ENCODE measurements around the gene EAF1. TPM values are rescaled to one million over a fixed set of nuclear protein-coding genes. Genes with fewer than 3 reads are reported as not detected.

The EAF1 gene
- total RNA-seq, 2 donors from 2014 or later = 29.1 to 33.1 TPM

DNA sequence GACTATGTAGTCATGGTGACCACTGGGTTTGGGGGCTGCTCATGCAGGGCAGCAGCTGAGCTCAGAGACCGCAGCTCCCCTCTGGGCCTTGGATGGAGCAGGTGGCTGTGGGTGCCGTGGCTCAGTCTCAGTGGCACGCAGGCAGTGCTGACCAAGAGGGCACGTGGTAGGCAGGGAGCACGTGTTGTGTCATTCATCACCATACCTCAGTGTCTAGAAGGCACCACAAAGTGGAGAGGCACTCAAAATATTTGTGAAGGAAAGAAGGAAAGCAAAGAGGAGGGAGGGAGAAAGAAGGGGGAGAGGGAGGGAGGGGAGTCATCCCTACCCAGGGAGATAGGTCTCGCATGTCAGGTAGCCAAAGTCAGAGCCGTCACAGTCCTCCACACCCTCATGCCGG lies 26.1 kb downstream of the EAF1 start:
- H3K4me3 ChIP-seq (ENCODE audit: low read length) = no peak overlapping the region
- H3K4me1 ChIP-seq (ENCODE audit: control insufficient read depth, insufficient read depth, low read length) = no peaks in the 10 kb centered on the region
- H3K36me3 Mint-ChIP-seq (ENCODE audit: low read depth) = peaks cover 6% of the 10 kb centered on the region
- H3K27me3 Mint-ChIP-seq (ENCODE audit: insufficient read depth) = no peaks in the 10 kb centered on the region
- TF ChIP-seq, protein P1, sequence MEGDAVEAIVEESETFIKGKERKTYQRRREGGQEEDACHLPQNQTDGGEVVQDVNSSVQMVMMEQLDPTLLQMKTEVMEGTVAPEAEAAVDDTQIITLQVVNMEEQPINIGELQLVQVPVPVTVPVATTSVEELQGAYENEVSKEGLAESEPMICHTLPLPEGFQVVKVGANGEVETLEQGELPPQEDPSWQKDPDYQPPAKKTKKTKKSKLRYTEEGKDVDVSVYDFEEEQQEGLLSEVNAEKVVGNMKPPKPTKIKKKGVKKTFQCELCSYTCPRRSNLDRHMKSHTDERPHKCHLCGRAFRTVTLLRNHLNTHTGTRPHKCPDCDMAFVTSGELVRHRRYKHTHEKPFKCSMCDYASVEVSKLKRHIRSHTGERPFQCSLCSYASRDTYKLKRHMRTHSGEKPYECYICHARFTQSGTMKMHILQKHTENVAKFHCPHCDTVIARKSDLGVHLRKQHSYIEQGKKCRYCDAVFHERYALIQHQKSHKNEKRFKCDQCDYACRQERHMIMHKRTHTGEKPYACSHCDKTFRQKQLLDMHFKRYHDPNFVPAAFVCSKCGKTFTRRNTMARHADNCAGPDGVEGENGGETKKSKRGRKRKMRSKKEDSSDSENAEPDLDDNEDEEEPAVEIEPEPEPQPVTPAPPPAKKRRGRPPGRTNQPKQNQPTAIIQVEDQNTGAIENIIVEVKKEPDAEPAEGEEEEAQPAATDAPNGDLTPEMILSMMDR (conservative IDR thresholded peaks at IDR 0.05) = no peak
- H3K36me3 ChIP-seq (ENCODE audit: control insufficient read depth, insufficient read depth, low read length) = no peaks in the 10 kb centered on the region
- no peak overlapping the region for H3K9ac ChIP-seq (ENCODE audit: extremely low read depth, low read length, poor library complexity, severe bottlenecking)
- H3K27me3 ChIP-seq (ENCODE audit: control insufficient read depth, insufficient read depth, low read length, poor library complexity, severe bottlenecking) = no peaks in the 10 kb centered on the region
- H3K9me3 Mint-ChIP-seq = no peaks in the 10 kb centered on the region
- WGBS, 2 experiments (ENCODE audit: insufficient coverage in 1 of 2, insufficient read length in 1 of 2) = 91 to 92% methylated on average over 6 to 8 of the region's 8 CpGs
- H3K4me1 Mint-ChIP-seq = no peaks in the 10 kb centered on the region
- no peaks in the 10 kb centered on the region for H3K9me3 ChIP-seq (ENCODE audit: control insufficient read depth, low read length)
- H3K4me3 Mint-ChIP-seq = no peak overlapping the region
- peak; percentile 22 for DNase-seq
- no peak overlapping the region for H3K27ac Mint-ChIP-seq
- no peak overlapping the region for H3K27ac ChIP-seq (ENCODE audit: low read depth, low read length)

DNA sequence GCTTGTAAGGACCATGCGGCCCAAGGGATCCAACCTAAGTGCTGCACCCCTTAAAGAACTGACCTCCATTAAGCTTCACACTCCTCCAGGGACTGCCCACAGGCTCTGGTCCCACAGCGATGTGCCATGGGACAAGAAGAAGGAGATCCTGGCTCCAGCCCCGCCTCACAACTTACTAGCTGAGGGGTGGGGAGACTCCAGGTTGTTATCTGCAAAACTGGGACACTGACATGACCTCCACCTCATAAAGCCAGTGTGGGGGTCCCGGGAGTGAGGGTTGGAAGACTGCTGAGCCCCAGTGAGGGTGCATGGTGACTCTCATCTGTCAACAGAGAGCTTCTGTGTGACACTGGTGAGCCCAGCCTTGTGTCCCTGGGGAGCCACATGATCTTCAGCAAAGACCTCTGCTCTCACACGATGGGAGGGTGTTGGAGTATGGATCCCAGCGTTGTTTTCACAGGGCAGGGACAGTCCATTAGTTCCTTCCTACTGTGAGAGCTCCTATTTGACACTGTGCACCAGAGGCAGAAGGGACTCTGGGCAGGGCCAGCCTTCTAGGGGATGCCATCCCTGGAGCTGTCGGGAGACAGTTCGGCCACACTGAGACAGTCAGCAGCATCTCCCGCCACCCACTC lies 26.7 kb downstream of the EAF1 start:
- 59 to 79% methylated on average over 5 to 9 of the region's 9 CpGs for WGBS, 2 experiments (ENCODE audit: insufficient coverage in 1 of 2, insufficient read length in 1 of 2)
- H3K36me3 ChIP-seq (ENCODE audit: control insufficient read depth, insufficient read depth, low read length) = no peaks in the 10 kb centered on the region
- no peak overlapping the region for H3K27ac ChIP-seq (ENCODE audit: low read depth, low read length)
- Mint-ChIP-seq H3K36me3 (ENCODE audit: low read depth) (peaks cover 6% of the 10 kb centered on the region), H3K4me1 (no peaks in the 10 kb centered on the region), H3K4me3 (no peak overlapping the region), H3K27me3 (ENCODE audit: insufficient read depth) (no peaks in the 10 kb centered on the region), H3K9me3 (no peaks in the 10 kb centered on the region), H3K27ac (no peak overlapping the region)
- H3K9ac ChIP-seq (ENCODE audit: extremely low read depth, low read length, poor library complexity, severe bottlenecking) = no peak overlapping the region
- no peaks in the 10 kb centered on the region for H3K4me1 ChIP-seq (ENCODE audit: control insufficient read depth, insufficient read depth, low read length)
- H3K27me3 ChIP-seq (ENCODE audit: control insufficient read depth, insufficient read depth, low read length, poor library complexity, severe bottlenecking) = no peaks in the 10 kb centered on the region
- no peaks in the 10 kb centered on the region for H3K9me3 ChIP-seq (ENCODE audit: control insufficient read depth, low read length)
- no peak overlapping the region for H3K4me3 ChIP-seq (ENCODE audit: low read length)
- TF ChIP-seq, protein P1 (conservative IDR thresholded peaks at IDR 0.05) = no peak
- DNase-seq = peak; percentile 39

DNA sequence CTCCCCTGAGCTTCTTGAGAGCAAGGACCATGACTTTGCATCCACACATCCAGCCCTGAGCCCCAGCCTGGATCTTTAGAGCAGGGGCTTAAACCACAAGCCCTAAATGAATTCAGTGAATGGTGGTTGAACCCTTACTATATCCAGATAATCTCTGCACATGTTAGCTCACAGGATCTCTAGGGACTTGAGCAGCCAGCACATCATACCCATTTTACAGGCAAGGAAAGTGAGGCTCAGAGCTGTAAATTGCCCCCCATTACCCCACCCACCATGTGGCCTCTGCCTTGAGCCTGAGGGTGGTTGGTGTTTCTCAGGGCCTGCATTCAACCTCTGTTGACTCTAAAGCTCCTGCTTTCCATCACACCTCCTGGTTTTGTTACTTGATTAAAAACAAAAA lies 27.6 kb downstream of the EAF1 start:
- Histone ChIP-seq H3K4me3 (ENCODE audit: low read length) (no peak overlapping the region), H3K9me3 (ENCODE audit: control insufficient read depth, low read length) (no peaks in the 10 kb centered on the region), H3K27ac (ENCODE audit: low read depth, low read length) (no peak overlapping the region), H3K36me3 (ENCODE audit: control insufficient read depth, insufficient read depth, low read length) (no peaks in the 10 kb centered on the region), H3K9ac (ENCODE audit: extremely low read depth, low read length, poor library complexity, severe bottlenecking) (no peak overlapping the region), H3K4me1 (ENCODE audit: control insufficient read depth, insufficient read depth, low read length) (no peaks in the 10 kb centered on the region), H3K27me3 (ENCODE audit: control insufficient read depth, insufficient read depth, low read length, poor library complexity, severe bottlenecking) (no peaks in the 10 kb centered on the region)
- Mint-ChIP-seq H3K36me3 (ENCODE audit: low read depth) (peaks cover 6% of the 10 kb centered on the region), H3K27ac (no peak overlapping the region), H3K4me1 (no peaks in the 10 kb centered on the region), H3K27me3 (ENCODE audit: insufficient read depth) (no peaks in the 10 kb centered on the region), H3K4me3 (no peak overlapping the region), H3K9me3 (no peaks in the 10 kb centered on the region)
- peak; percentile 25 for DNase-seq
- TF ChIP-seq, protein P1 (conservative IDR thresholded peaks at IDR 0.05) = no peak
